ENCODE results near the gene GPRC5D.

GPRC5D gene

DNA sequence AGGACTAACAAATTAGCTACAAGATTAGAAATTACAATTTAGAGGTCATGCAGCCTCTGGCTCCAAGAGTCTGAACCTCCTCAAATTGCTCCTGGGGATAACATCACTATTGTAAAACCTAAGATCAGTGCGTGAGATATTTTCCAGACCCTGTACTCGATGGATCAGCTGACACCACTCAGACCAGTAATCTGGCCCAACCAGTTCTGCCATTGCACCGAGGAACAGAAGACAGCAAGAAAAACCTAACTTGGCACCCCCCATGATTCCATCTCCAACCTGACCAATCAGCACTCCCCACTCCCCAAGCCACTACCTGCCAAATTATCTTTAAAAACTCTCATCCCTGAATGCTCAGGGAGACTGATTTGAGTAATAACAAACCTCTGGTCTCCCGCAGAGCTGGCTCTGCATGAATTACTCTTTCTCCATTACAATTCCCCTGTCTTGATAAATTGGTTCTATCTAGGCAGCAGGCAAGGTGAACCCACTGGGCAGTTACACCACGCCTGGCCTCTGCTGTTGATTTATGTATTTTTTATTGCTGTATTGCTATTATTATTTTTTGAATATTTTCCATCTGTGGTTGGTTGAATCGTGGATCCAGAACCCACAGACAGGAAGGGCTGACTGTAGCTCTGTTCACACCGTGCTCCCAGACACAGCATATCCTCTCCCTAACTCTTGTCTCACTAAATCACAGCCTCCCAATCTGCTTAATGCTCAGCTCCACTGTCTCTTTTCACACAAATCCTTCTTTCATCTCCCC lies 38.9 kb upstream of the GPRC5D start:
- no peak overlapping the region for H3K27ac ChIP-seq

GRCh38 chr12:12987421-12987820 lies 35.5 kb upstream of the GPRC5D start:
- no peak overlapping the region for H3K27ac ChIP-seq
- TF ChIP-seq CTCF (IDR thresholded peaks at IDR 0.05) (no peak), ZFX (IDR thresholded peaks at IDR 0.05; ENCODE audit: borderline replicate concordance) (no peak)

More for the DNA sequence above, 38.9 kb upstream of the GPRC5D start:
- no peak for TF ChIP-seq CTCF (IDR thresholded peaks at IDR 0.05)
- no peak for TF ChIP-seq ZFX (IDR thresholded peaks at IDR 0.05; ENCODE audit: borderline replicate concordance)

- TF ChIP-seq ZFX (IDR thresholded peaks at IDR 0.05; ENCODE audit: borderline replicate concordance) = no peak
- no peak for TF ChIP-seq CTCF (IDR thresholded peaks at IDR 0.05)
- H3K27ac ChIP-seq = no peak overlapping the region
Observed at GRCh38 chr12:12986775-12987331, 34.9 kb upstream of the GPRC5D start.

GRCh38 chr12:12985817-12986408 lies 33.9 kb upstream of the GPRC5D start:
- no peak for TF ChIP-seq ZFX (IDR thresholded peaks at IDR 0.05; ENCODE audit: borderline replicate concordance)
- TF ChIP-seq CTCF (IDR thresholded peaks at IDR 0.05) = peak; percentile 77

DNA sequence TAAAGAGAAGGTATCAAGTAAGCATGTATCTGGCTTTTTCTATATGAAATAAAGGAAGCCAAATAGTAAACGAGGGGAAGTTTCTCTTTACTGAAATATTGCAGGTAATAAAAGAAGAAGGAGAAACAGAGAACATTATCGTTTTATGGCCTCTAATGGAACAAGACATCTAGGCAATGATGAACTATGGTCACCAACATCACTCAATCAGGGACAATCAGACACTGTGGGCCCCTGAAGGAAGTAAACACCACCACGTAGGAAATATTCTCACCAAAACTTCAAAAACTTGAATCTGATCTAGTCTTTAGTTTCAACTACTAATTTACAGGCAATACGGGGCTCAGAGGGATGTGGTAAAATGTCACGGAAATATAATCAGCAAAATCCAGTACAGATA lies 32.2 kb upstream of the GPRC5D start:
- H3K27ac ChIP-seq = no peak overlapping the region

More at GRCh38 chr12:12985817-12986408, 33.9 kb upstream of the GPRC5D start:
- no peak overlapping the region for H3K27ac ChIP-seq

DNA sequence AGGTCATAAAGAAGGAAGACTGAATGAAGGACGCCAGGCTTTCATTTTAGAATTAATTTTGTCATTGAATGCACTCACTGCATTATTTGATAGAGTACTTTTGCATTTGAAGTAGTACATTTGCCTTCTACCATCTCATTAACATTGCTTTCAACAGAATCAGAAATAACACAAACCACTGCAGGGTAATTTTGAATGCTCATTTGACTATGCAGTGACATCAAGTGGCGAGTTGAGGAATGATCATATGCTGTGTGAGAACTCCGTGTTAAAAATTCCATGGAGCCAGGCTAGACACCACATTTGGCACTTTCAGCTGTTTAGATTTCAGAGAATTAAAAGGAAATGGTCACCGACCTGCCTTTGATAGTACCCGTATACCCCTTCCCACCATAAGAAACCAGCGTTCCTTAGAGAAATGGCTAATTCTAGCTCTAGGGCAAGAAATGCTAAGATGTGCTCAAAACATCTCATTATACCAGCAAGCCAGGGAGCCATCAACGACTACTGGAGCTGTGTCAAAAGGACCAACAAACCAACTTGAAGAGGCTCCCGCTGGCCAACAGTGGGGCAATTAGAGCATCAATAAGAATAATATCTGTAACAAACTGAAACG lies 31.6 kb upstream of the GPRC5D start:
- TF ChIP-seq ZFX (IDR thresholded peaks at IDR 0.05; ENCODE audit: borderline replicate concordance) (no peak), CTCF (IDR thresholded peaks at IDR 0.05) (peak; percentile 94)

More for the DNA sequence above, 32.2 kb upstream of the GPRC5D start:
- TF ChIP-seq CTCF (IDR thresholded peaks at IDR 0.05) = no peak
- TF ChIP-seq ZFX (IDR thresholded peaks at IDR 0.05; ENCODE audit: borderline replicate concordance) = no peak

More for the DNA sequence above, 31.6 kb upstream of the GPRC5D start:
- no peak overlapping the region for H3K27ac ChIP-seq
